Choroid plexus epithelial cell (primary cell): ENCODE results near the gene MIAT.
"Not testable (repeated sequence)": the region's sequence is repeated elsewhere in the genome, so short reads cannot be mapped to it uniquely, and the experiment has no call there.

Source experiments
- DNase-seq: peaks from one replicate; pipeline ENCODE4 v3.0.0-alpha.2; 2010; ENCODE audit warnings: low read depth
- H3K4me3 ChIP-seq: 2 replicates; pipeline ENCODE4 v1.5.1; 2011; ENCODE audit warnings: low read depth, mild to moderate bottlenecking, control low read depth, low read length, moderate library complexity
- TF ChIP-seq, protein P1 (sequence below): conservative IDR thresholded peaks from 2 replicates; pipeline ENCODE4 v1.5.1; 2011; ENCODE audit warnings: low read depth, mild to moderate bottlenecking, control low read depth, inconsistent platforms, low read length, moderate library complexity

MIAT gene

GRCh38 chr22:26656891-26657851 is at the start of gene MIAT:
TSS of gene MIAT (plus strand) at chr22:26657588.
- TF ChIP-seq, protein P1, sequence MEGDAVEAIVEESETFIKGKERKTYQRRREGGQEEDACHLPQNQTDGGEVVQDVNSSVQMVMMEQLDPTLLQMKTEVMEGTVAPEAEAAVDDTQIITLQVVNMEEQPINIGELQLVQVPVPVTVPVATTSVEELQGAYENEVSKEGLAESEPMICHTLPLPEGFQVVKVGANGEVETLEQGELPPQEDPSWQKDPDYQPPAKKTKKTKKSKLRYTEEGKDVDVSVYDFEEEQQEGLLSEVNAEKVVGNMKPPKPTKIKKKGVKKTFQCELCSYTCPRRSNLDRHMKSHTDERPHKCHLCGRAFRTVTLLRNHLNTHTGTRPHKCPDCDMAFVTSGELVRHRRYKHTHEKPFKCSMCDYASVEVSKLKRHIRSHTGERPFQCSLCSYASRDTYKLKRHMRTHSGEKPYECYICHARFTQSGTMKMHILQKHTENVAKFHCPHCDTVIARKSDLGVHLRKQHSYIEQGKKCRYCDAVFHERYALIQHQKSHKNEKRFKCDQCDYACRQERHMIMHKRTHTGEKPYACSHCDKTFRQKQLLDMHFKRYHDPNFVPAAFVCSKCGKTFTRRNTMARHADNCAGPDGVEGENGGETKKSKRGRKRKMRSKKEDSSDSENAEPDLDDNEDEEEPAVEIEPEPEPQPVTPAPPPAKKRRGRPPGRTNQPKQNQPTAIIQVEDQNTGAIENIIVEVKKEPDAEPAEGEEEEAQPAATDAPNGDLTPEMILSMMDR: no peak
- no peak for DNase-seq

DNA sequence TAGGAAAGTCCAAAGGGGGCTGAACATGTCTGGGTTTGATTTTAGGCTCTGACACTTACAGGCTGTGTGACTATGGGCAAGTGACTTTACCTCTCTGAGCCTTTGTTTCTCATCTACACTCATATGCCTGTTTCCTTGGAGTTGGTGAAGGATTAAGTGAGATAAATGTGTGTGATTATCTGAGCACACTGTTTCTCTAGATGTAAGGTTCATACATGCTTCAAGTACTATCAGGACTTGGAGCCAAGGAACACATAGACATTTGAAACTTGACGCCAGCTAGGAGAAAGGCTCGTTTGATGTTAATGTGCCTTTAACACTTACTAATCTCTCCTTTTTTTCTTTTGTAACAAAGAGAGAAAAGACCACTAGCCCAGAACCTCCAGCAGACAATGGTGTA is 49.3 kb upstream of the MIAT start:
- TF ChIP-seq, protein P1: no peak
- no peak overlapping the region for H3K4me3 ChIP-seq
- no peak for DNase-seq

More at GRCh38 chr22:26656891-26657851, at the start of gene MIAT:
- H3K4me3 ChIP-seq: peak within 1 kb of the TSS; percentile 32

DNA sequence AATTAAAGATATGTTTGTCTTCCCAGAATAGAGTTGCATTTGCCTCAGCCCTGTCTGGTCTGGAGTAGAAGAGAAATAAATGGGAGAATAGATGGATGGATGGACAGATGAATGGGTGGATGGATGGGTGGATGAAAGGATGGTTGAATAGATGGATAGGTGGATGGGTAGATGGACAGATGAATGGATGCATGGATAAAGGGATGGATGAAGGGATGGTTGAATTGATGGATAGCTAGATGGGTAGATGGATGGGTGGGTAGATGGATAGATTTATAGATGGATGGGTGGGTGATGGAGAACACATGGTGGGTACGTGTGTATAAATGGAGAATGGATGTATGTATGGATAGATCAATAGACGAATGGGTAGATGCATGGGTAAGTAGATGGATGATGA is 48.1 kb upstream of the MIAT start:
- H3K4me3 ChIP-seq: no peak overlapping the region
- DNase-seq: no peak
- TF ChIP-seq, protein P1: no peak

DNA sequence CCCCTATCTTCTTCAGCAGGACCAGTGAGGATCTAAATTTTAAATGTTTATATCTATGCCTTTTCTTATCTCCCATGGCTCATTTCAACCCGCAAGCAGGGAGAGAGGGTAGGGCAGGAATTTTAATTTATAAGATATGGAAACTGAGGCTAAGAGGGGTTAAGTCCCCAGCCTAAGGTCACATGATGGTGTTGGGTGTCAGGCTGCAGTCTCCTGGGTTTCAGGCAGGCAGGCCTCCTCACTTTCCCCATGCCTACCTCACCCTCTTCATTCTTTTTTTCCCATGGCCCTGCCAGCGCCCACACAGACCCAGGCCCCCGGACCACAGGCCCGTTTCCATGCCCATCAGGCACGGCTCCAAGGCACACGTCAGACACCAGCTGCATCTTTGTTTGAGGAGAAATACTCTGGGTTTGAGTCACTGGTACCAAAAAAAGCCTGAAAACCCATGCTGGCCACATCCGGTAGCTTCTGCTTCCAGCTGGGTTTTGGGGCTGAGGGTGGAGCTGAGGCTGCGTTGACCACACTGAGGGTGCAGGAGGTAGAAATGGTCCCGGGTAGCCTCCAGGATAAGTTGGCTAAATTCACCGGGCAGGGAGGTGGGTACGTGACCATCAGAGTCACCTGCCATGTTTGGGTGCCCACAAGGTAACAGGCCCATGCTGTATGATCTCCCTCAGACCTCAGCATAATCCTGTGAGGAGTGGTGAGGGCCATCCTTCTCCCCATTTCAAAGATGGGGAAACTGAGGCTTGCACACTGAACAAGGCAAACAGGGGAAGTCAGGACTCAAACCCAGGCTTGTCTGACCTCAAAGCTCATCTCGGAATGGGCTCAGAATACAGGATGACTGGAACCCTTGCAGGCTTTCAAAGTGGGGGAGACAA is 47.1 kb upstream of the MIAT start:
- TF ChIP-seq, protein P1: no peak
- DNase-seq: peak; percentile 80

DNA sequence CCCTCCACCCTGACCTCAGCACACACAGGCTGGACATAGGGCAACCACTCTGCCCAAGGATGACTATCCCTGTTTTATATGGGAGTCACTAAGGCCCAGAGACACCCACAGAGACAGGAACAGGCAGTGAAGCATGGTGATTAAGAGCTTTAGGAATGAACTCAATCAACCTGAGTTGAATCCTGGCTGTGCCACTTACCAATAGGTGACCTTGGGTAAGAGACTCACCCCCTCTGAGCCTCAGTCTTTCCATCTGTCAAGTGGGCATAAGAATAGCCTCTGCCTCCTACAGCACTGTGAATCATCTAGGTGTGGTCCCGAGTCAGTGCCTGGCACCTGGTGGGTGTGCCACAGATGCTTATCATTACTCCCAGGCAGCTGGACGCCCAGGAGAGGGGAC is 46.4 kb upstream of the MIAT start:
- DNase-seq: no peak
- no peak overlapping the region for H3K4me3 ChIP-seq
- TF ChIP-seq, protein P1: no peak

More for the DNA sequence above, 47.1 kb upstream of the MIAT start:
- H3K4me3 ChIP-seq: no peak overlapping the region

GRCh38 chr22:26612652-26613051 is 44.7 kb upstream of the MIAT start:
- TF ChIP-seq, protein P1: no peak
- no peak for DNase-seq
- no peak overlapping the region for H3K4me3 ChIP-seq

- DNase-seq, H3K4me3 ChIP-seq: not testable (repeated sequence)
These were observed 43.6 kb upstream of the MIAT start for GRCh38 chr22:26613753-26614152.
